Measurements from ENCODE around the gene DARS1.
A peak's percentile ranks its signal among the peaks of the same experiment; 100 is the strongest.
"Not testable (repeated sequence)": the region's sequence is repeated elsewhere in the genome, so short reads cannot be mapped to it uniquely, and the experiment has no call there.

Gene DARS1

DNA sequence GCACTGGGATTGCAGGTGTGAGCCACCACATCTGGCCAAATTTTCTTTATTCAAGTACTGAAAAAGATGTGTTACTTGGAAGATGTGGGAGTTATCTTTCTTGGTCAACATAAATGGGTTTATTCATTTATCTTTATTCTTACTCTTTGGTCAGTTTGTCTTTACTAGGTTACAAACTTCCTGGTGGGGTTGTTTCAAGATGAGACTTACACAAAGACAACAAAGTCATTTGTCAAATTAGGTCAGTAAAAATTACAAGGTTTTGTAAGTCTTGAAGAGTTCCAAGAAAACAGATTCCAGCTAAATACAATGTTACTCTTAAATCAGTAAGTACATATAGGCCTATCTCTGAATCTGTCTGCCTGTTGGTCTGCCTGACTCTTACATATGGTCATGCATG lies 48.9 kb downstream of the DARS1 start:
- DNase-seq, result no peak

DNA sequence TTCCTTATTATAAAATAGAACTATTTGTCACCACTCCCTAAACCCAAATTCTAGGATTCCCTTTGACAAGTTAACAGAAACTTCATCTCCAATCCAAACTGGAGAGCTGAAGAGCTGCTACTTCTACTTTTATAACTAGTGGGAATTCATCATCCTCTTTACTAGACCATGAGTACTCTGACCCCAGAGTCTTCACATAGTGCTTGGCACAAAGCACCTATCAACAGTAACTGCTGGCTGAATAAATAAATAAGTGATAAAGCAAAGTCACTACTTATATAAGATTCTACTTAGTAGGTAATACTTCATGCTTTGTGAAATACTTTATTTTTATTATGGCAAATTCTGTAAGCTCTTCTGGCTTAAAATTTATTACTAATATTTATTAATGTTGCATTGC lies 49.5 kb downstream of the DARS1 start:
- DNase-seq, result no peak

DNA sequence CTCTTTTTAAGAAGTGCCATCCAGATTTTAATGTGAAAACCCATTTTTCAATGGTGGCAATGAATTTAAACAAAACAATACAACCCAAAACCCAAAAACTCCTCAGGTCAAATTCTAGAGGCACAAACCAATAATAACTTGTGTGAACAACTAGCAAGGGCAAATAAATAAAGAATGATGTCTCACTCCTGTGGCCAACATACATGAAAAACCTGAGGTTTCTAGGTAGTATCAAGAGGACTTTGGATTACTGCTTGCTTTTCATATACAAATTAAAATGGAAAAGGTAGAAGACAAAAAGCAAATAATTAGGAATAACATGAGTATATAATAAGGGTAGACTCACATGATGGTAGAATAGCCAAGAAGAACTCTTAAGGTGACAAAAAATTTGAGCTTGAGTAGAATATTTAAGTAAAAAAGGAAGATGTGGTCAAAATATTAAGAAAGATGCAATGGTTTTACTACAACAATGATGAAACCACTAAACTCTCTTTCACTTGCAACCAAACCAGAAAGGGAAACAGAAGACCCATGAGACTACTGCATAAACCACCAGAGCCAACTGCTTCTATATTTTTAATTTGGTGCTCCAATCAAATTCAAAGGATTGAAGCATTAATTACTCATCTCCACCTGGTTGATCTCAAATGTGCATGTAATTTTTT lies 53.5 kb downstream of the DARS1 start:
- no peak for DNase-seq

DNA sequence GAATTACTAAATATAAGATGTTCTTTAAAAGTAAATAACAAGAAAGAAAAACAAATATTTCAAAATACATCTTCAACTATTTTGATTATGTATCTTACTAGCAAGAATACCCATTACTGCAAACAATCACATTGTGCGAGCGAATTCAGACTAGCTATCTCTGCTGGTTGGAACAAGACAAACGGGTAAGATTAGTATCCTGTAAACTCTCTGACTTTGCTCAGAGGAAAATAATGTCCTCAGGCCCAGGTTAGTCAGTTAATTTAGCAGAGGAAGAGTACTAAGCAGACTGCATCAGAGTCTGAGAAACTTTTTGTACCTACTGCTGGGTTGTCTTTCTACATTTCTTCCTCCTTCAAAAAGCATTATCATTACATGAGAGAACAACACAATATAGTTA lies 58.8 kb downstream of the DARS1 start:
- DNase-seq, result no peak

DNA sequence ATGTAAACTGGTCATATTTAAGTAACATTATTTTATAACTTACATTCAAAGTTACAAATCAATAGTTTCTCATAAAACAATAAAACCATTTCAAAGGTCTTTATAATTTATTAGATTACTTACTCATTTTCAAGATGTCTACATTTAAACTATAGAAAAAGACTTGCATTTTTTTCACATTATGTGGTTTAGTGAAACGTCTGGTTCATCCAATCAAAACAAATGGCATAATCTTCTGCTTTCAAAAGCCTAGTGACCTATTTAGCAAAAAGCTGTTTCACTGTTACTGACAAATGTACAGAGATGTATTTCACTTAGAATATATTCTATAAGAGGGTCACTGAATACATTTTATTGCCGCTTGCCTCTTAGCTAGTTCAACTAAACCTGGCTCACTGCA lies 59.9 kb downstream of the DARS1 start:
- no peak for DNase-seq

DNA sequence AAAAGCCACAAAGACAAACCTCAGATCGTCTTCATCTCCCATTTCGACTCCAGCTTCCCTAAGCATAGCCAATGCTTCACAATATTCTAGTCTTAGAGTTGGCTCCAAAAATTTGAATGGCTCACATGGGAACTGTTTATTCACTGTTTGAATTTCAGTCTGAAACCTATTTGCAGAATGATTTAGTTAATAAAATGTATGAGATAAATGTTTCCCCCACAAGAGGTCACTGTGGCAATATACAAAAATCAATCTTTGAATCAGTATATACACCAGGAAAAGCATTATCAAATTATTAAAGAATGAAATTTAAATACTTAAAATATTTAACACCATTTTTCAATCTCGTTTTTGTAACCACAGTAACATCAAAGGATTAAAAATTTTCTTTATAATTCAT lies 69.2 kb downstream of the DARS1 start:
- peak; percentile 48 for DNase-seq

DNA sequence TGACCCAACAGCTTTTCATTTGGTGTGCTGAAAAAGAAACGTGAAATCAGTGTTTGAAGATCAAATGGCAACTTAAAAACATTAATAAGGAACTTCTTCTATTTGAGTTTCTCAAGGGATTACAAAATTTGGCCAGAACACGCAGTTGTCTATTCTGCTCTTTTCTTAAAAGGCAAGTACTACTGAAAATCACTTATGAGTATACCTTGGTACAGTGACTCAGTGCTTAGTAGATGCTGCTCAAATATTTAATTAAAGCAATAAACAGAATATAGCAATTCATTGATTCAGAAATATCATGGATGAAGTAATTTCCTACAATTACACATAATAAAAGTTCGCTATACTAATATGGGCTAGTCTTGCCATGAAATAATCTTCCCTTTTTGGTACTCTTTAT lies 70.9 kb downstream of the DARS1 start:
- no peak for DNase-seq

DNA sequence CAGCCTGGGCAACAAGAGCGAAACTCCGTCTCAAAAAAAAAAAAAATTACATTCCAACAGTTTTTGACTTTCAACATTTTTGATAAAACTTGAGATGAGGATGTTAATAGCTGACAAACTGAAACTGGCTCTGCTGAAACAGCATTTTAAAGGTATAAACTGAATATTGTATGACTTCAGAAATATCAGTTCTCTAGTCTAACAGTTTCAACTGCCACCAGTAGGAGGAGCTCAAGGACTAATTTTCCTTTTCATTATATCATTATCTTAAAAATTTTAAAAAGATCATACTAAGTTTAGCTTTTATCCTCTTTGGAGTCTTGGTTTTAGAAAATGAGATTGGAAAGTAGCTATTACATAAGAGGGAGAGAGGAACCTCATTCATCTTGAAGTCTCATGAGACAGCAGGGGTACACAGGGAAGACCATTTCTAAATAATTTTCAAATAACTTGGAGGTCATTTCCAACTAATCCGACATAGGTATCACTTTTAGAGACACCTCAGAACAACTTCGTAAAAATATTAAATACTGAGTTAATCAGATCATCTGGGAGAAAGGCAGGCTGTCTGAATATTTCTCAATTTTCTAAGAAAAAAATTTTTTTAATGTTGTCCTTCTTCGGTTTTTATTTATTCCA lies 71.6 kb downstream of the DARS1 start:
- DNase-seq, result peak; percentile 44

DNA sequence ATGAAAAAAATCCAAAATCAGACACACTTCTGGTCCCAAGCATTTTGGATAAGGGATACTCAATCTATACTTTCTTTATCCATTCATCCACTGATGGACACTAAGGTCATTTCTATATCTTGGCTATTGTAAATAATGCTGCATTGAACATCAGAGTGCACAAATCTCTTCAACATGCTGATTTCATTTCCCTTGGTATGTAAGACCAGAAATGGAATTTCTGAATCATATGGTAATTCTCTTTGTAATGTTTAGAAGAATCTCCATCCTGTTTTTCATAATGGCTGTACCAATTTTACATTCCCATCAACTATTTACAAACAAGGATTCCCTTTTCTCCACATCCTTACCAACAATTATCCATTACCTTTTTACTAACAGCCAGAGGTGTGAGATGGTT lies 75.5 kb downstream of the DARS1 start:
- DNase-seq, result no peak

DNA sequence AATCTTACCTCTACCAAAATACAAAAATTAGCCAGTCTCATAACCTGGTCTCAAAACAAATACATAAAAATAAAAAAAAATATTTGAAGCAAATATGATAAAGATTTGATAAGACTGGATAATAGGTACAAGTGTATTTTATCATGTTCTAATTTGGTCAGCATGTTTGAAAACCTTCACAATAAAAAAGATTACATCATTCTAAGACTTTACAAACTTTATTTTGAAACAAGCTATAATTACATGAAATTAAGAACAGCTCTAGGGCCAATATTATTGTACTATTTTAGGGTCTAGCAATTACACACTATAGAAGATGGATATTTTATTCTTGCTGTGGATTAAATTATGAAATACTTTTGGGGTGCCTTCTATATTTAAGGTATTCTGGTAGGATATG lies 79.7 kb downstream of the DARS1 start:
- DNase-seq, result no peak

DNA sequence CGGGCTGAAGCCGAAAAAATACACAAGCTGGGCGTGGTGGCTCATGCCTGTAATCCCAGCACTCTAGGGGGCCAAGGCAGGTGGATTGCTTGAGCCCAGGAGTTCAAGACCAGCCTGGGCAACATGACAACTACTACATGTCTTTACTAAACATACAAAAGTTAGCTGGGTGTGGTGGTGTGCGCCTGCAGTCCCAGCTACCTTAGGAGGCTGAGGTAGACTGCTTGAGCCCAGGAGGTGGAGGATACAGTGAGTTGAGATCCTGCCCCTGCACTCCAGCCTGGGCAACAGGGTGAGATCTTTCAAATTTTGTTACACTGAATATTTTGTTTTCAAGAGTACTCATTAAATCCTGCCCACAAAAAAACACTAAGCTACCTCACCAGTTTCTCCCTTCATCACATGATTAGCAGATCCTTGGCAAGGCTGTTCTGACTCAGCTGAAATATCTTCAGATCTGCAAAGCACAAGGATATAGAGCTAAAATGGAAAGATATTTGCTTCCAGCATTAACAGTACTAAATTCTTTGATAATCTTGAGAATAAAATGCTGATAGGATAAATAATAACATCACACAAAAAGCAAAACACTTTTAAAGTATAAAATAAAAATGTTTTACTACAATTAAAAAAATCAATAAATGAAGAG lies 81.0 kb downstream of the DARS1 start:
- no peak for DNase-seq

DNA sequence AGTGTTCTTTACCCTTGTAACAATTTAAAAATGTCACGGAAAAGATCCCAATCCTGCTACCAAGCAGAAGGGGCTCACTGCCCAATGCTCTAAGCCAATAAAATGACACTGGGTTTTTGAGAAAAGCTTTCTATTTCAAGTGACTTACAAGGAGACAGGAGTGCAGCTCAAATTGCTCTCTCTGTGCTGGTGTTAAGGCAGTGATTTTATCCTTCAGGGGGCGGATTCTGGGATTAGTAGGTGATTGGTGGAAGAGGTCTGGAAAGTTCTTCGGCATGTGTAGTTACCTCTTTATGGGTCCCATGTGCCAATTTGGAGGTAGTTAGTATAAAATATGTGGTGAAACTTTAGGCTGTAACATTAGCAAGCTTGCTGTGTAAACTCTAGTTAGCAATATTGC lies 81.8 kb downstream of the DARS1 start:
- DNase-seq, result no peak

DNA sequence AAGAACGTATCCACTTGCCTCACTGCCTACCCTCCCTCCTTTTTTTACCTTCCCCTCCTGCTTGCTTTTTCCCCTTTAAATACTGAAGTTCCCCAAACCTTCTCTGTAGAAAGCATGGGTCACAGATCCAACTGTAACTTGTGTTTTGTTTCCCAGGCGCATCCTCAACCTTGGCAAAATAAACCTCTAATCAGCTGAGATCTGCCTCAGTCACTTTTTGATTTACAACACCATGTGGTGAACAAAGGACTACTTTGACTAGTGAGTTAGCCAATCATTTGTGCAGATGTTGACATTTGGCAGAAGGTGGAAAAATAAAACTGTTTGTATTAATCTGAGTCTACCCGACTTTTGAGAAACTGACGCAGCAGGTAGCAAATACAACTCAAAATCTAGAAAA lies 85.9 kb downstream of the DARS1 start:
- no peak for DNase-seq

DNA sequence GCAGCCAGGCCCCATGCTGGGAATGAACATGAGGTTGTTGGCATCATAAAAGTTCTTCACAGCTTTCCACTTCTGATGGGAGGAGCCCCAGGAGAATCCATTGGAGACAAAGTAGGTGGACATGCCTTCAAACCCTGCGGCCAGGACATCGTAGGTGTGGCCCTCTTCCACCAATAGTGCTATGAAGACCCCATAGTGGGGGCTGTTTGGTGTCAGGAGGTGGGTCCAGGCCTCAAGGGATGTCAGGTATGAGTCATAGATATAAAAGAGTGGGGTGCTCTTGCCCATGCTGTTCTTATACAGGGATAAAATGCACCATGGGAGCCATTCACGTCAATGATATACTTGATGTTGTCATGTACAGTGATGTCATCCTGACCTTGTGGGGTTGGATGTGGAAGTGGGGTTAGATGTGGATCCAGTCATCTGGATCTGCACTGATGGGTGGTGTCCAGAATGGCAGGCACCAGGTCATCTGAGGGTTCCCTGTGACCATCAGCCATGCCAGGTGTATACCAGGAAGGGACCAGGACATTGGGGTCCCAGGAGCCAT lies 87.1 kb downstream of the DARS1 start:
- DNase-seq, result no peak

DNA sequence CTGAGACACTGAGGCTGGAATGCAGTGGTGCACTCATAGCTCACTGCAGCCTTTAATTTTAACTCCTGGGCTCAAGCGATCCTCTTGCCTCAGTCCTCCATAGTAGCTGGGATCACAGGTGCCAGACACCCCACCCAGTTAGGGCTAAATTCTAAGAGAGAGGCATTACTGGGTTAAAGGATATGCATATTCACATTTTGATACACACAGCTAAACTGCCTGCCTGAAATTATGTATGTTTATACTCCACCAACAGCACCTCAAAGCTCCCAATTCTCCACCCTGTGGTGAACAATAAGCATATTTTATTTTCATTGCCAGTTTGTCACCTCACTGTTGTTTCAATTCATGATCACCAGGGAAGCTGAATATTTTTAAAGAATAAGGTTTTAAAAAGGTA lies 90.5 kb downstream of the DARS1 start:
- DNase-seq, result no peak

DNA sequence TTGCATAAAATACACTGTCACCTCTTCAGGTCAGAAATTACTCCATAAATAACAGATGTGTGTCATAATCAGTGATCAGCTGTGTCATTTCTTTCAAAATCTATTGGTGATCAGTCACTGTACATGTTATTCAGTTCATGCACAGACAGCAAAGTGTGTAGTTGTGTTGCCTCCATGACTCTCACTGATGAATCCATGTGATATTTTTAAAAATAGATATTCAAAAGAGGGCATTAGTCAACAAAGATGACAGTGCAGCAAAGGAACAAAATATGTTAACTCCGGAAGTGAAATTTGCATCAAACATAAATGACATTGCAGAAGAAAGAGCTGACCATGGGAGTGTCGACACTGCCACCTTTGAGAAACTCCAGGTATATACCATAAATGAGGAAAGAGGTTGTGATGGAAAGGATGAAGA lies 92.0 kb downstream of the DARS1 start:
- no peak for DNase-seq

DNA sequence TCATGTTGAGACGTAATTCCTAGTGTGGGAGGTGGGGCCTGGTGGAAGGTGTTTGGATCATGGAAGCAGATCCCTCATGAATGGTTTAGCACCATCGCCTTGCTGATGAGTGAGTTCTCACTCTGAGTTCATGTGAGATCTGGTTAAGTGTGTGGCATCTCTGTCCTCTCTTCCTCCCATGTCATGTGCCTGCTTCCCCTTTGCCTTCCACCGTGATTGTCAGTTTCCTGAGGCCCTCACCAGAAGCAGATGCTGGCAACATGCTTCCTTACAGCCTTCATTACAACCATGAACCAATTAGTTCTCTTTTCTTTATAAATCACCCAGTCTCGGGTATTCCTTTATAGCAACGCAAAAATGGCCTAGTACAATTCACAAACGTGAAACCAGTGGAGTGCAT lies 94.6 kb downstream of the DARS1 start:
- no peak for DNase-seq

DNA sequence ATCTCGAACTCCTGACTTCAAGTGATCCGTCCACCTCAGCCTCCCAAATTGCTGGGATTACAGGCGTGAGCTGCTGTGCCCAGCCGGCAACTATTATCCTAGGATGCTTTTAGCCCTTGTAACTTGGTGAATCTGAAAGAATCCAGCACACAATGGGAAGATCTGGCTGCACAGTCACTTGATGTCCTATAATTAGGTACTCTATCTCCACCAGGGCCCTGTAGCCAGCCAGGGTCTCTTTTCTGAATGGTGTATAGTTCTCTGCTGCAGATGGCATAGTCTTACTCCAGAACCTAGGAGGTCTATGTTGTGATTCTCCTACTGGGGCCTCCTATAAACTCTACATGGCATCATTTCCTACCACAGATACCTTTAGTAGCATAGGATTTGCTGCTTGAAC lies 95.3 kb downstream of the DARS1 start:
- DNase-seq, result no peak

DNA sequence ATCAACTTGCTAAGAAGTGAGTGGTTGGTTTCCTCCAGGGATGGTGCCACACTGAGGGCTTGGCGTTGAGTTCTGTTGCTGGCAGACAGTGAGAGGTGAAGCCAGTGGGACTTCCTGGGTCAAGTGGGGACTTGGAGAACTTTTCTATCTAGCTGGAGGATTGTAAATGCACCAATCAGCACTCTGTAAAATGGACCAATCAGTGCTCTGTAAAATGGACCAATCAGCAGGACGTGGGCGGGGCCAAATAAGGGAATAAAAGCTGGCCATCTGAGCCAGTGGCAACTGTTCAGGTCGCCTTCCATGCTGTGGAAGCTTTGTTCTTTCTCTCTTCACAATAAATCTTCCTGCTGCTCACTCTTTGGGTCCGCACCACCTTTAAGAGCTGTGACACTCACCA lies 96.8 kb downstream of the DARS1 start:
- not testable (repeated sequence) for DNase-seq

DNA sequence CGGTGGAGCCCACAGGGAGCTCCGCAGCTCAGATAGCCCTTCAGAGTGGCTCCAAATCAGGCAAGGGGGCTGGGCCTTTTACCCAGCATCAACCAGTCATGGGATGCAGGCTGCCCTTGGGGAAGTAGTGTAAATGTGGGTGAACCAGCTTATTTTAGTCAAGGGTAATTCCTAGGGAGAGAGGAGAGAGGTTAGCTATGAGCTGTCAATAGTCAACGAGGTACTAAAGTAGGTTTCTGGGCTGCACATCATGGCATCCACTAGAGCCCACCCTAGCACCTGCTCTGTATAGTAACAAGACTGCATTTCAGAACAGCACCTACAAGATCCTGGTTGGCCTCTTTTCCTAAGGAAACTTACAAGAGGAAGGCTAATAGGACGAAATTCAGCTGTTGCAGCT lies 99.7 kb downstream of the DARS1 start:
- DNase-seq, result no peak

DNA sequence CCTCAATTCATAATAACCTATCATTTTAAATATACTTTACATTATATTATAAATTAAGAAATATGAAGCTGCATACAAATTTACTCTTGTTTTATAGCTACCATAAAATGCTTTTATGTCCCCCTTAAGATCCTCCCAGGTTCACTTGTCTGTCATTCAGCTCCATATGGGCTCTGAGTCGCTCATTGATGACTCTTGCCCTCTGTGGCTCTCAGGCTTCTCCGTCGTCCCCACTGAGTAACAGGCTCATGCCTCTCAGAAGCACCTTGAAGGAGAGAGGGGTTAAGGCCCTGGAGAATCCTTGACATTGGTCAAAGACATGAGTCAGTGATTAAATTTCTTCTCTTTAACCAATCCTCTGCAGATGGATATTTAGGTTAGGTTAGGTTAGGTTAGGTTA lies 103.0 kb downstream of the DARS1 start:
- no peak for DNase-seq

DNA sequence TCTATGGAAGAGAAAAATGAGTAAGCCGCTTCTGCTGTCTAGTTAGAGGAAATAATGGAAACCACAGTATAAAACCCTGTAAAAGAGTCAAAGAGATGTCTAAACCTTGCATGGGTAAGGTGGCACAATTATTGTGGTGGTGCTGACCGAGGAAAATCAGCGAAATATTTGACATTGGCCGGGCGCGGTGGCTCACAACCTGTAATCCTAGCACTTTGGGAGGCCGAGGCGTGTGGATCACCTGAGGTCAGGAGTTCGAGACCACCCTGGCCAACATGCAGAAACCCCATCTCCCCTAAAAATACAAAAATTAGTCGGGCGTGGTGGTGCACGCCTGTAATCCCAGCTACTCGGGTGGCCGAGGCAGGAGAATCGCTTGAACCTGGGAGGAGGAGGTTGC lies 108.7 kb downstream of the DARS1 start:
- DNase-seq, result not testable (repeated sequence)

DNA sequence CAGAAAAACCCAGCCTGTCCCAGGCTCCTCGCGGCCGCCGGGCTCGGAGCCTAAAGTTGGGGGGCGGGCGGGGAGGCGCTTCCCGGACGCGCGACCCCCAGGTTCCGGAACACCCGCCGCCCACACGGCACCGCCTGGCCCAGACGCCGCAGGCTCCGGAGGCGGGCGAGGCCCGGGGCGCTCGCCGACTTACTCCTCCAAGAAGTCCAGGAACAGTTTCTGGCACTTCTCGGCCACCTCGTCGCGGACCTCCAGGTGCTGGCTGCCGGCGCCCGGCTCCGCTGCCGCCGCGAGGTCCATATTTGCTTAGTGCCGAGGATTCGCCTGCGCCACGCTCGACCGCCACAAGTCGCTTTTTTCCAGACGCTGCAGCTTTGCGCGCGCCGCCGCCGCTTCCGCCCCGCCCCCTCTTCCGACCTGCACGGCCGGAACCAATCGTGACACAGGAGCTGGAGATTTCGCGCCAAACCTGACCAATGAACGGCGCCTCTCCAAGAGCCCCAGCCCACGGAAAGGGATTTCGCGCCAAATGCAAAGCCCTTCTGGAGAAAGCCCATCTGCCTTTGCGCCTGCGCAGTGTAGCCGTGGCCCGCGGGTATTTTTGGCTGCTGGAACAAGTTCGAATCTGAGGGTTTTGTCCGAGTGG lies 109.2 kb downstream of the DARS1 start, which contains the start of gene MCM6:
Gene MCM6 (minus strand): TSS at position 378 of the 646 bp plus-strand sequence. CDS start 78 bp downstream, at position 300.
- peak; percentile 98 for DNase-seq

All from NCI-H69 (cell line).